GM12873 (cell line): ENCODE measurements around the gene NCKIPSD.

Source experiments
- TF ChIP-seq, protein P1 (sequence below): IDR thresholded peaks from 2 replicates; pipeline ENCODE4 v1.5.1; 2012; ENCODE audit warnings: low read depth, mild to moderate bottlenecking, moderate library complexity, low read length, control low read depth; ENCODE audit not compliant: insufficient read depth; ENCODE audit errors: missing control alignments

NCKIPSD gene

DNA sequence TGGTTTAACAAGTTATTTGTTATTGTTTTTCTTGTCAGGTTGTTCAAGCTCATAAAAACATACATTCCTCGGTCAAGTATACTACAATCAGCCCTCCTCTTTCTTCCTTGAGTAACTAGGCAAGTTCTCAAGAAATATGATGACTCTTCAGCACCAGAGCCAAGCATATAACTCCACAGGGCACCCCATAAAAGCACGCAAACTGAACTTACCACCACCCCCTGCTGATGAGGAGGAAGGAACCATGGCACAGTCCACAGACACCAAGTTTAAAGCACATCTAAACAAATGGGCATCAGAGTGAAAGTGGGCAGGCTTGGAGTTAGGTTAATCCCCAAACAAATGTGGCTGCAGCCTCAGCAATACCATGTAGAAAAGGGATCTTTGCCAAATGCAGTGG is 26.0 kb upstream of the NCKIPSD start:
- TF ChIP-seq, protein P1, sequence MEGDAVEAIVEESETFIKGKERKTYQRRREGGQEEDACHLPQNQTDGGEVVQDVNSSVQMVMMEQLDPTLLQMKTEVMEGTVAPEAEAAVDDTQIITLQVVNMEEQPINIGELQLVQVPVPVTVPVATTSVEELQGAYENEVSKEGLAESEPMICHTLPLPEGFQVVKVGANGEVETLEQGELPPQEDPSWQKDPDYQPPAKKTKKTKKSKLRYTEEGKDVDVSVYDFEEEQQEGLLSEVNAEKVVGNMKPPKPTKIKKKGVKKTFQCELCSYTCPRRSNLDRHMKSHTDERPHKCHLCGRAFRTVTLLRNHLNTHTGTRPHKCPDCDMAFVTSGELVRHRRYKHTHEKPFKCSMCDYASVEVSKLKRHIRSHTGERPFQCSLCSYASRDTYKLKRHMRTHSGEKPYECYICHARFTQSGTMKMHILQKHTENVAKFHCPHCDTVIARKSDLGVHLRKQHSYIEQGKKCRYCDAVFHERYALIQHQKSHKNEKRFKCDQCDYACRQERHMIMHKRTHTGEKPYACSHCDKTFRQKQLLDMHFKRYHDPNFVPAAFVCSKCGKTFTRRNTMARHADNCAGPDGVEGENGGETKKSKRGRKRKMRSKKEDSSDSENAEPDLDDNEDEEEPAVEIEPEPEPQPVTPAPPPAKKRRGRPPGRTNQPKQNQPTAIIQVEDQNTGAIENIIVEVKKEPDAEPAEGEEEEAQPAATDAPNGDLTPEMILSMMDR: no peak

DNA sequence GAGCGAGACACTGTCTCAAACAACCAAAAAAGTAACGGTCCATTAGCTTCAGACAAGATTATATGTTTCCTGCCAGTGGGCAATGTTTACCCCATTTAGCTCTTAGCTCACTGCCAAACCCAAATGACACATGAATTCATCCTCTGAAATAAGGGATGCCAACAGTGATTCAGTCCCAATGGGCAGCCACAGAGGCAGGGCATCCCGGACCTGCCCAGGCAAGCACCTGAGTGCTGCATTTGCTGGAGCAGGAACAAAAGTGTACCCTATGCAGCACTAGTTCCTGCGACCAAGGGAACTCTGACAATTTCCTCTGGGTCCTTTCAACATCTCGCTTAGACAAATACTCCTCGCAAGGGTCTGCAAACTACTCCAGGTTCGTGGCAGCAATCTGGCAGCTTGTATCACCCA is 23.3 kb upstream of the NCKIPSD start:
- TF ChIP-seq, protein P1: no peak

DNA sequence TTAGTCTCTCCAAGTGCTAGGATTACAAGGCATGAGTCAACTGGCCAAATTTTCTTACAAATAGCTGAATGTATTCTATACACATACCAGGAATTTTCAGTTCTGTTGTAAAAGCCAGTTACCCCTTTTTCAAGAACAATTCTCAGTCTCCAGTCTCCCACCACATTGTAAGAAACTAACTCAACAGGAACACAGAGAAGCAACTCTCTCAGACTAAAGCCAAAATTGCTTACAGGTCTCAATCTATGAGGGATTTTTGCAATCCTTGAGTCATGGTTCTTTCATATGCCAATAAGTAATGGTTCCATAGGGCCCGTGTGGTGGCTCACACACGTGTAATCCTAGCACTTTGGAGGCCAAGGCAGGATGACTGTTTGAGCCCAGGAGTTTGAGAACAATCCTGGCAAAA is 22.8 kb upstream of the NCKIPSD start:
- TF ChIP-seq, protein P1: no peak

- TF ChIP-seq, protein P1: no peak
Measured at GRCh38 chr3:48707157-48707556, 21.4 kb upstream of the NCKIPSD start.

- TF ChIP-seq, protein P1: no peak
Measured at GRCh38 chr3:48702320-48702920, 16.7 kb upstream of the NCKIPSD start.

GRCh38 chr3:48700731-48701405 is 15.2 kb upstream of the NCKIPSD start:
- TF ChIP-seq, protein P1: no peak

DNA sequence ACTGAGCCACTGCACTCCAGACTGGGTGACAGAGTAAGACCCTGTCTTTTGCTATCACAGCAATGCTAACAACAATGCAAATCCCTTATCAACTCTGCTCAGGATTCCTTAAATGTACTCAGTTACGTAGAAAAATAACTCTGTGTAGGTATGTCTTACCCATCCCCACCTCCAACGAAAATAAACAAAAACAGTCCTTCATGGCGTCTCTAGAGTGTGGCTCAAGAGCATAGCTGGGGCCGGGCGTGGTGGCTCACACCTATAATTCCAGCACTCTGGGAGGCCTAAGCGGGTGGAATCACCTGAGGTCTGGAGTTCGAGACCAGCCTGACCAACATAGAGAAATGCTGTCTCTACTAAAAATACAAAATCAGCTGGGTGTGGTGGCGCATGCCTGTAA is 13.2 kb upstream of the NCKIPSD start:
- TF ChIP-seq, protein P1: no peak
